Posterior cingulate gyrus (tissue), 11 donors: ENCODE data around the gene QPCTL.

Experiments
- DNase-seq, 10 donors: peaks; one replicate each; pipeline versions ENCODE4 v3.0.0 to v3.0.0-alpha.2; 2020 to 2021; ENCODE audit warnings: mixed read lengths in 3 of 10
- intact Hi-C: fragments of 100-400 bp; cut with DNase I; formaldehyde crosslinking; loops from one replicate; pipeline ENCODE4 v1.15.1; 2023

Gene QPCTL

GRCh38 chr19:45753548-45753947 is 61.1 kb downstream of the QPCTL start:
- intact Hi-C loops, result no loop called here
- no peak for DNase-seq
